ENCODE results near the gene FAM50A. TPM values are rescaled to one million over a fixed set of nuclear protein-coding genes. Genes with fewer than 3 reads are reported as not detected.
A peak's percentile ranks its signal among the peaks of the same experiment; 100 is the strongest.

Gene FAM50A
- total and polyA plus RNA-seq, 2 of the 4 experiments (the other 2 are of a cell fraction): 46.4 to 119 TPM

- no peak overlapping the region for H3K4ac ChIP-seq (ENCODE audit: low read depth, low read length)
- H2AK9ac ChIP-seq (replicated peaks; ENCODE audit: low read depth, low read length, poor library complexity): peak overlapping the region; percentile 78
- no peak overlapping the region for H3K18ac ChIP-seq (ENCODE audit: low read depth, low read length)
- peak; percentile 52 for ATAC-seq (ENCODE audit: low read depth)
- H3K4me3 ChIP-seq (ENCODE audit: insufficient read depth, low read depth, low read length): peak overlapping the region; percentile 74
- no peaks in the 10 kb centered on the region for H3K27me3 ChIP-seq (ENCODE audit: control insufficient read depth, insufficient read depth, low read length)
- no peak overlapping the region for H4K91ac ChIP-seq (ENCODE audit: insufficient read depth, low read depth, low read length)
- peak overlapping the region; percentile 89 for H2AFZ ChIP-seq (replicated peaks; ENCODE audit: low read length, poor library complexity)
- peak overlapping the region; percentile 97 for H2BK5ac ChIP-seq (ENCODE audit: low read depth, low read length, poor library complexity, severe bottlenecking)
- no peaks in the 10 kb centered on the region for H3K9me1 ChIP-seq (ENCODE audit: insufficient read depth, low read length)
- H3K23ac ChIP-seq (ENCODE audit: low read depth, low read length): no peak overlapping the region
- peaks cover 0 to 9% of the 10 kb centered on the region in 2 experiments; a peak in 2 of 4 replicates for H3K79me1 ChIP-seq (ENCODE audit: low read depth in 1 of 2, low read length in 2 of 2)
- peaks cover 23% of the 10 kb centered on the region for H3K36me3 ChIP-seq (ENCODE audit: control insufficient read depth, insufficient read depth, low read length)
- no peak overlapping the region for H2BK15ac ChIP-seq (ENCODE audit: low read depth, low read length)
- 0 out of 2 replicates have a peak overlapping the region, but pooled peaks have one; percentile 40 for H2BK120ac ChIP-seq (ENCODE audit: low read depth, low read length)
- intact Hi-C loops (cut with micrococcal nuclease): no loop called here
- DNase-seq: no peak
- BruUV-seq (replicated peaks): no TSS peak
- H3K9me3 ChIP-seq (ENCODE audit: control insufficient read depth, insufficient read depth, low read length): no peaks in the 10 kb centered on the region; the same call in 1 of the 2 replicates
- POLR2A ChIA-PET (ENCODE audit: unreplicated experiment): no interaction called here
- in situ Hi-C loops (cut with MboI; ENCODE audit: low sequenced_read_pairs): no loop called here
- CTCF ChIA-PET: no interaction called here
- H3K4me2 ChIP-seq (ENCODE audit: low read depth, low read length): peak overlapping the region; percentile 84
- H4K20me1 ChIP-seq (ENCODE audit: insufficient read depth, low read length): peaks cover 33% of the 10 kb centered on the region
- H3K14ac ChIP-seq (replicated peaks; ENCODE audit: low read depth, low read length): 0 out of 2 replicates have a peak overlapping the region, but pooled peaks have one; percentile 32
- no peak overlapping the region for H2BK20ac ChIP-seq (ENCODE audit: low read depth, low read length)
- 18% methylated on average over 36 of the region's 65 CpGs; no CpG with 5 or more reads in 1 of the 2 experiments for WGBS, 2 experiments (ENCODE audit: extremely low coverage in 2 of 2, insufficient read length in 1 of 2)
- dilution Hi-C loops (cut with HindIII; ENCODE audit: low sequenced_read_pairs, unreplicated experiment): no loop called here
- H3K27ac ChIP-seq (ENCODE audit: insufficient read depth, low read length): peak overlapping the region; percentile 74
- H2AK5ac ChIP-seq (ENCODE audit: low read depth, low read length): no peak overlapping the region
- no peak overlapping the region for H3K56ac ChIP-seq (ENCODE audit: extremely low read depth, insufficient read depth, low read length)
- TF ChIP-seq NFE2L2 (IDR thresholded peaks at IDR 0.05; ENCODE audit: low read depth, low read length): no peak
- H4K5ac ChIP-seq (ENCODE audit: low read depth, low read length): no peak overlapping the region
- peaks cover 4% of the 10 kb centered on the region; the same call in 1 of the 2 replicates for H3K4me1 ChIP-seq (ENCODE audit: control insufficient read depth, insufficient read depth, low read length)
- no peak overlapping the region for H3K9ac ChIP-seq (ENCODE audit: low read depth, low read length)
- peak overlapping the region in 1 of 2 experiments; percentile 57; a peak in 1 of 4 replicates for H4K8ac ChIP-seq (ENCODE audit: low read depth in 2 of 2, low read length in 2 of 2)
These were observed 13.7 kb downstream of the FAM50A start for GRCh38 chrX:154457491-154458115.
